GDM1 (cell line): ENCODE measurements around the gene AGBL5.

Source experiments
- DNase-seq: peaks from one replicate; lab custom pipeline; 2025; lab: John Stamatoyannopoulos, UW

Gene AGBL5

DNA sequence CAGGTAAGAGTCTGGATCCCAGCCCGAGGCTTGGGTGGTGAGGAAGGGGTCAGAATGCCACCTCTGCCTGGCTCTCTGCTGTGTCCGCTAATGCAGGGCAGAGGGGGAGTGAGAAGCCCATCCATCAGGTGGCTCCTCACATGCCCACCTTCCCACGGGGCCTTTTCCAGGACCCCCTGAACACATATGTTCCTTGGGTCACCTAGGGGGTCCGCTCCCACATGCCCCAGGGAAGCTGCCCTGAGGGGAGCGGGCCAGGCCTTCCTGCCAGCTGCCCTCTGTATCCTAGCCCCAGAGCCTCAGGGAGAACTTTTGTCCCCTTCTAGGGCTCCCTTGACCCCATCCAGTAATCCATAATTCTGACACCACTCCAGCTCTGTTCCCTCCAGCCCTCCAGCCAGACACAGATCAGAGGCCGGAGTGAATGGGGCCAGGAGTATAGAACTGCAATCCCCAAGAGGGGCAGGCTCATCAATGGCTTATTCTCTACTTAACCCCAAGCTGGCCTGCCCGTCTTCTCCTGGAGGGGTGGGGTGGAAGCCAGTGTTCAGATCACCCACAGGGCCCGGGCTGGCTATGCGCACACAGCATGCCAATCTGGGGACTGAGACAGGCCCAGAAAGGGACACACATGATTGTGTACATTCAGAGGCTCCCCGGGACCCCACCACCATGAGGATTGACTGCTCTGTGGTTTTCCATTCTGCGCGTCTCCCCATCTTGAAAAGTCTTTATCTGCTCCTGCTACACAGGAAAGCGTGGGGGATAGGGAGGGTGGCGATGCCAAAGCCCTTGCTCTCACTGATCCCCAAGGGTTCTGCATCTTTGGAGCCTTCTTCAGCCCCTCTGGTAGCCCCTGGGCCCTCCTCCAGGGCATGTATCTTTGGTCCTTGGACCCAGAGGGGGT is 28.0 kb downstream of the AGBL5 start:
- DNase-seq: no peak

DNA sequence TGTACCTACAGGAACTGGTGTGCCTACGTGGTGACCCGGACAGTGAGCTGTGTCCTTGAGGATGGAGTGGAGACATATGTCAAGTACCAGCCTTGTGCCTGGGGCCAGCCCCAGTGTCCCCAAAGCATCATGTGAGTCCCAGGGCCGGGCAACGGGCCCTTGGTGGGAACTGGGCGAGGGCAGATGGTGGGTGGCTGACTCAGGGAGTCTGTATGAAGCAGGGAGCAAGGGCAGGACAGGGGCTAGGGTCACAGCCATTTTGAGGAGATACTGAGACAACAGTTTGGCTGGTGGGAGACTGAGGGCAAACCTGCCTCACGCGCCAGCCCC is 28.6 kb downstream of the AGBL5 start:
- DNase-seq: no peak

DNA sequence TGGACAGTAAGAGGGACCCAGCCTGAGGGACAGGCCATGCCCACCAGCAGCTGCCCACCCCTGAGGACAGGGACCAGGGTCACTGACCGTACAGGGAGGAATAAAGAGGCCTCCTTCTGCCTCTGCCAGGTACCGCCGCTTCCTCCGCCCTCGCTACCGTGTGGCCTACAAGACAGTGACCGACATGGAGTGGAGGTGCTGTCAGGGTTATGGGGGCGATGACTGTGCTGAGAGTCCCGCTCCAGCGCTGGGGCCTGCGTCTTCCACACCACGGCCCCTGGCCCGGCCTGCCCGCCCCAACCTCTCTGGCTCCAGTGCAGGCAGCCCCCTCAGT is 29.1 kb downstream of the AGBL5 start:
- DNase-seq: no peak

DNA sequence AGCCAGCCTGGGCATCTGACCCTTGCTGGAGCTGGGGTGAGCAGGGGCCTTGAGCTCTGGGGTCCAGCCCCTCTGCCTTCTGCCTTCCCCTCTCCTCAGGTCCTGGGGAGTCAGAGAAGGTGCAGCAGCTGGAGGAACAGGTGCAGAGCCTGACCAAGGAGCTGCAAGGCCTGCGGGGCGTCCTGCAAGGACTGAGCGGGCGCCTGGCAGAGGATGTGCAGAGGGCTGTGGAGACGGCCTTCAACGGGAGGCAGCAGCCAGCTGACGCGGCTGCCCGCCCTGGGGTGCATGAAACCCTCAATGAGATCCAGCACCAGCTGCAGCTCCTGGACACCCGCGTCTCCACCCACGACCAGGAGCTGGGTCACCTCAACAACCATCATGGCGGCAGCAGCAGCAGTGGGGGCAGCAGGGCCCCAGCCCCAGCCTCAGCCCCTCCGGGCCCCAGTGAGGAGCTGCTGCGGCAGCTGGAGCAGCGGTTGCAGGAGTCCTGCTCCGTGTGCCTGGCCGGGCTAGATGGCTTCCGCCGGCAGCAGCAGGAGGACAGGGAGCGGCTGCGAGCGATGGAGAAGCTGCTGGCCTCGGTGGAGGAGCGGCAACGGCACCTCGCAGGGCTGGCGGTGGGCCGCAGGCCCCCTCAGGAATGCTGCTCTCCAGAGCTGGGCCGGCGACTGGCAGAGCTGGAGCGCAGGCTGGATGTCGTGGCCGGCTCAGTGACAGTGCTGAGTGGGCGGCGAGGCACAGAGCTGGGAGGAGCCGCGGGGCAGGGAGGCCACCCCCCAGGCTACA is 30.7 kb downstream of the AGBL5 start:
- DNase-seq: no peak

DNA sequence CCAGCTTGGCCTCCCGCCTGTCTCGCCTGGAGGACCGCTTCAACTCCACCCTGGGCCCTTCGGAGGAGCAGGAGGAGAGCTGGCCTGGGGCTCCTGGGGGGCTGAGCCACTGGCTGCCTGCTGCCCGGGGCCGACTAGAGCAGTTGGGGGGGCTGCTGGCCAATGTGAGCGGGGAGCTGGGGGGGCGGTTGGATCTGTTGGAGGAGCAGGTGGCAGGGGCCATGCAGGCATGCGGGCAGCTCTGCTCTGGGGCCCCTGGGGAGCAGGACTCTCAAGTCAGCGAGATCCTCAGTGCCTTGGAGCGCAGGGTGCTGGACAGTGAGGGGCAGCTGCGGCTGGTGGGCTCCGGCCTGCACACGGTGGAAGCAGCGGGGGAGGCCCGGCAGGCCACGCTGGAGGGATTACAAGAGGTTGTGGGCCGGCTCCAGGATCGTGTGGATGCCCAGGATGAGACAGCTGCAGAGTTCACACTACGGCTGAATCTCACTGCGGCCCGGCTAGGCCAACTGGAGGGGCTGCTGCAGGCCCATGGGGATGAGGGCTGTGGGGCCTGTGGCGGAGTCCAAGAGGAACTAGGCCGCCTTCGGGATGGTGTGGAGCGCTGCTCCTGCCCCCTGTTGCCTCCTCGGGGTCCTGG is 31.4 kb downstream of the AGBL5 start:
- DNase-seq: no peak

DNA sequence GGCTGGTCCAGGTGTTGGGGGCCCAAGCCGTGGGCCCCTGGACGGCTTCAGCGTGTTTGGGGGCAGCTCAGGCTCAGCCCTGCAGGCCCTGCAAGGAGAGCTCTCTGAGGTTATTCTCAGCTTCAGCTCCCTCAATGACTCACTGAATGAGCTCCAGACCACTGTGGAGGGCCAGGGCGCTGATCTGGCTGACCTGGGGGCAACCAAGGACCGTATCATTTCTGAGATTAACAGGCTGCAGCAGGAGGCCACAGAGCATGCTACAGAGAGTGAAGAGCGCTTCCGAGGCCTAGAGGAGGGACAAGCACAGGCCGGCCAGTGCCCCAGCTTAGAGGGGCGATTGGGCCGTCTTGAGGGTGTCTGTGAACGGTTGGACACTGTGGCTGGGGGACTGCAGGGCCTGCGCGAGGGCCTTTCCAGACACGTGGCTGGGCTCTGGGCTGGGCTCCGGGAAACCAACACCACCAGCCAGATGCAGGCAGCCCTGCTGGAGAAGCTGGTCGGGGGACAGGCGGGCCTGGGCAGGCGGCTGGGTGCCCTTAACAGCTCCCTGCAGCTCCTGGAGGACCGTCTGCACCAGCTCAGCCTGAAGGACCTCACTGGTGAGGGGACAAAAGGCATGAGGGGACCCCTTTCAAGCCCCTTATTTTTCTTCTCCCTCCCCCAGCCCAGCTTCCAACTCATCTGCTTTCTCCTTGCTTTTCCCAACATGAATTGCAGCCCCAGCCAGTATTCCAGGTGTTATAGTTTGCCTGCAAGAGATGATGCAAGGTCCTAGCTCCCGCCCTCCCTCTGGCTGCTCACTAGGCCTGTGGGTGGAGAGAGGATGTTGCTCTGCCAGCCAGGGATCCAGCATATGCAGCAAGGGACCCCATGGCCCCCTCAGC is 32.2 kb downstream of the AGBL5 start:
- no peak for DNase-seq

DNA sequence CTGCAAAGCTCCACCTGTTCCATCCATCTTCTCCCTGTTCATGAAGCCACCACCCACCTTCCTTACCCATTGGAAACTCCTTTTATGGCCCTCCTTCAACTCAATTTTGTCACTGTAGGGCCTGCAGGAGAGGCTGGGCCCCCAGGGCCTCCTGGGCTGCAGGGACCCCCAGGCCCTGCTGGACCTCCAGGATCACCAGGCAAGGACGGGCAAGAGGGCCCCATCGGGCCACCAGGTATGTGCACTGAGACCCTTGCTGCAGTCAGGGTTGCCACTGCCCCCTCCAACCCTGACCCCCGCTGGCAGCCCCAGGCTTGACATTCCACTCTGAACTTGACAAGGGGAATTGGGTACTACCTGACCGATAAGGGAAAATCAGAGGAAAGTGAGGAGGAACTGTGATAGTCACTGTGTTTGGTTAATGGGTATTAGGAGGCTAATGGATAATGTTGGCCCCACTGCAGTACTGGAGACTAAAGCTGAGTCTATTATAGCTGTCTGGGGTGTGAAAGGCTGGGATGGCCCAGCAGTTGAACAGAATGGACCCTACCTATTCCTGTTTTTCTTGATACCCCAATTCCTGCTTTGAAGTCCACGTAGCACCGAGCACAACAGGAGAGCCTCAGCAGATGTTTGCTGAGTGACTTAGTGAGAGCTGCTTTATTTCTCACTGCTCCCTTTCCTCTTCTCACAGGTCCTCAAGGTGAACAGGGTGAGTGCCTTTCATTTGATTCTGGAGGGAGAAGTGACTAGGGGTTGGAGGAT is 33.0 kb downstream of the AGBL5 start:
- DNase-seq: no peak

DNA sequence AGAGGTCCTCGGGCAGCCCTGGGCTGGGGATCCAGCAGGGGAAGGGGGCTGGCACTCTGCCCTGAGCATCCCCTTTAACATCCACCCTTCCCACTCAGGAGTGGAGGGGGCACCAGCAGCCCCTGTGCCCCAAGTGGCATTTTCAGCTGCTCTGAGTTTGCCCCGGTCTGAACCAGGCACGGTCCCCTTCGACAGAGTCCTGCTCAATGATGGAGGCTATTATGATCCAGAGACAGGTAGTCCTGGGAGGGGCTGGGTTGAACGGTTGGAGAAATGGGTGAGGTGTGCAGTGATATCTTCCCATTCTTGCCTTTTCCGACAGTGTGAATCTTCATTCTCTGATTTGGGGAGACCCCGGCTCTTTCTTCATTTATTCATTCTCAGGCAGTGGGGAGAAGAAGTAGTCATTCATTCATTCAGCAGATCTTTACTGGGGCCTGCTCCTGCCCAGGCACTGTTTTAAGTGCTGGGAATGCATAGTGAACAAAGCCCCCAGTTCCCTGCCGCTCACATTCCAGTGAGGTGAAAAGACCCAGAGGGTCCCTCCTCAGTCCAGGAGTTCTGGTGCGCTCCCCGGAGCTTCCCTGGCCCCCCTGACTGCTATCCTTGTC is 33.7 kb downstream of the AGBL5 start:
- no peak for DNase-seq

DNA sequence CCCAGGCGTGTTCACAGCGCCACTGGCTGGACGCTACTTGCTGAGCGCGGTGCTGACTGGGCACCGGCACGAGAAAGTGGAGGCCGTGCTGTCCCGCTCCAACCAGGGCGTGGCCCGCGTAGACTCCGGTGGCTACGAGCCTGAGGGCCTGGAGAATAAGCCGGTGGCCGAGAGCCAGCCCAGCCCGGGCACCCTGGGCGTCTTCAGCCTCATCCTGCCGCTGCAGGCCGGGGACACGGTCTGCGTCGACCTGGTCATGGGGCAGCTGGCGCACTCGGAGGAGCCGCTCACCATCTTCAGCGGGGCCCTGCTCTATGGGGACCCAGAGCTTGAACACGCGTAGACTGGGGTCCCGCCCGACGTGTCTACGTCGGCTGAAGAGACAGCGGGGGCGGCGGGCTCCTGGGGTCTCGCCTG is 34.2 kb downstream of the AGBL5 start:
- no peak for DNase-seq

DNA sequence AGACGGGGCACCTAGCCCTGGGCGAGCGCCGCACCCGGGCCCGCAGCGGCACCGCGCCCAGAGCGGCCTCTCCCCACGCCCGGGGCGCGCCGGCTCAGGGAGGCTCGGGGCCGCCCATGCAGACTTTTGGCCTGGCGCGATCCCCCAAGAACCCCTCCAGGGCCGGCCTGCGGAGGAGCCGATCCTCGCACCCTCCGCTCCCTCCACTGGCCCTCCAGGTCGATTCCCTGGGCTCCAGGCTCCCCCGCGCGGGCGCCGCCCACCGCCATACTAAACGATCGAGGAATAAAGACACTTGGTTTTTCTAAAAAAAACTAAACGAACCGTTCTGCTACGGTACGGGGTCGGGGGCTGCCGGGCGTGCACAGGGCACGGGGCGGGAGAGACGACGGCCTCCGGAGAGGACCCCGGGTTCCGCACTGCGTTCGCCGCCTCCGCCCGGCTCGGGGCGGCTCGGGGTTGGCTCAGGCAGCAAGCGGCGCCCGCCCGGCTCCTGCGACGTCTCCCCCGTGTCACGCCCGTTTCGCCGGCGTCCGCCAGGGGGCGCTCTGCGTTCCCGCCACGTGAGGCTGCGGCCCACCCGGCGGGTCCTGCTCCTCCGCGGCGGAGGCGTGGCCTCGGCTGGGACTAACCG is 34.7 kb downstream of the AGBL5 start:
- DNase-seq: peak; percentile 94

DNA sequence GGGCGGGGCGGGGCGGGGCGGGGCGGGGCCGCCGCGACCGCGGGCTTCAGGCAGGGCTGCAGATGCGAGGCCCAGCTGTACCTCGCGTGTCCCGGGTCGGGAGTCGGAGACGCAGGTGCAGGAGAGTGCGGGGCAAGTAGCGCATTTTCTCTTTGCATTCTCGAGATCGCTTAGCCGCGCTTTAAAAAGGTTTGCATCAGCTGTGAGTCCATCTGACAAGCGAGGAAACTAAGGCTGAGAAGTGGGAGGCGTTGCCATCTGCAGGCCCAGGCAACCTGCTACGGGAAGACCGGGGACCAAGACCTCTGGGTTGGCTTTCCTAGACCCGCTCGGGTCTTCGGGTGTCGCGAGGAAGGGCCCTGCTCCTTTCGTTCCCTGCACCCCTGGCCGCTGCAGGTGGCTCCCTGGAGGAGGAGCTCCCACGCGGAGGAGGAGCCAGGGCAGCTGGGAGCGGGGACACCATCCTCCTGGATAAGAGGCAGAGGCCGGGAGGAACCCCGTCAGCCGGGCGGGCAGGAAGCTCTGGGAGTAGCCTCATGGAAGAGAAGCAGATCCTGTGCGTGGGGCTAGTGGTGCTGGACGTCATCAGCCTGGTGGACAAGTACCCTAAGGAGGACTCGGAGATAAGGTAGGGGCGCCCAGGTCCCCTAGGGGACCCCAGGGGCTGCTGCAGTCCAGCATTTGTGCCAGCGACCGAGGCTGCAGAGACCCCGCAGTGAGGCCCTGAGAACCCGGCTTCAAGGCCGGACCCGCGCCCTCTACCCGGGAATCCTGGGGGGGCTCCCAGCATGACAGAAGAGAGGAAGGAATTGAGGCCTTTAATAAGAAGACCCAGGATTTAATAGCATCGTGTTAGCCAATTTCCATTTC is 35.5 kb downstream of the AGBL5 start, which contains the start of gene KHK:
Gene KHK (plus strand): TSS at position 49 of the 870 bp plus-strand sequence. CDS start 488 bp downstream, at position 537.
- no peak for DNase-seq

DNA sequence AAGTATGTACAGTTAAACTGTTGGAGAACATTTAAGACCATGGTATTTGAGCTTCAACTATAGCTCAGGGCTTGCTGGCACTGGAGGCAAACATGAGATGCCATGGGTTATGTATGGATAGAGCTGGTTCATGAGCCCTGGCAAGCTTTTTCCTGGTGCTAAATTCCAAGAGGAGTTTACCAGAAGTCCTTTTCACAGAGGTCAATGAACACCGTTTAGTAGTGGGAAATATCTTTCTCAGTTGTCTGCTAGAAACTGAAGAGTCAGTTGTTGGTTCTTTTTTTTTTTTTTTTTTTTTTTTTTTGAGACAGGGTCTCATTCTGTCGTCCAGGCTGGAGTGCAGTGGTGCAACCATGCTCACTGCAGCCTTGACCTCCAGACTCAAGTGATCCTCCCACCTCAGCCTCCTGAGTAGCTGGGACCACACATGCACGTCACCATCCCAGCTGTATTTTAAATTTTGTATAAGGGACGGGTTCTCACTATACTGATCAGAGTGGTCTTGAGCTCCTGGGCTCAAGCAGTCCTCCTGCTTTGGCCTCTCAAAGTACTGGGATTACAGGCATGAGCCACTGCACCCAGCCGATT is 36.4 kb downstream of the AGBL5 start:
- DNase-seq: no peak

DNA sequence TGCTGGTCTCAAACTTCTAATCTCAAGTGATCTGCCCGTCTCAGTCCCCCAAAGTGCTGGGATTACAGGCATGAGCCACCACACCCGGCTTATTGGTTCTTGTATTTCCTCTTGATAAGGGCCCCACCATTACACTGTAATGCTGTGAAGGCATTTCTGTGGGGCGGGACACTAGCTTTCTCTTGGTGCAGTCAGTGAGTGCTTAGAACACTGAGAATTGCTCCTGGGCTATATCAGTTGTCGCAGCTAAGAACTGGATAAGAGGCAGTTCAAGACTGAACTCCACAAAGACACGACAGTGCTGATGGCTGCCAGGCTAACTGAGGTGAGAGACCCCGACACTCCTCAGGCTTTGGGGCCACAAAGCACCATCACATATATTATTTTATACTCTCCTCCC is 37.2 kb downstream of the AGBL5 start:
- DNase-seq: no peak

DNA sequence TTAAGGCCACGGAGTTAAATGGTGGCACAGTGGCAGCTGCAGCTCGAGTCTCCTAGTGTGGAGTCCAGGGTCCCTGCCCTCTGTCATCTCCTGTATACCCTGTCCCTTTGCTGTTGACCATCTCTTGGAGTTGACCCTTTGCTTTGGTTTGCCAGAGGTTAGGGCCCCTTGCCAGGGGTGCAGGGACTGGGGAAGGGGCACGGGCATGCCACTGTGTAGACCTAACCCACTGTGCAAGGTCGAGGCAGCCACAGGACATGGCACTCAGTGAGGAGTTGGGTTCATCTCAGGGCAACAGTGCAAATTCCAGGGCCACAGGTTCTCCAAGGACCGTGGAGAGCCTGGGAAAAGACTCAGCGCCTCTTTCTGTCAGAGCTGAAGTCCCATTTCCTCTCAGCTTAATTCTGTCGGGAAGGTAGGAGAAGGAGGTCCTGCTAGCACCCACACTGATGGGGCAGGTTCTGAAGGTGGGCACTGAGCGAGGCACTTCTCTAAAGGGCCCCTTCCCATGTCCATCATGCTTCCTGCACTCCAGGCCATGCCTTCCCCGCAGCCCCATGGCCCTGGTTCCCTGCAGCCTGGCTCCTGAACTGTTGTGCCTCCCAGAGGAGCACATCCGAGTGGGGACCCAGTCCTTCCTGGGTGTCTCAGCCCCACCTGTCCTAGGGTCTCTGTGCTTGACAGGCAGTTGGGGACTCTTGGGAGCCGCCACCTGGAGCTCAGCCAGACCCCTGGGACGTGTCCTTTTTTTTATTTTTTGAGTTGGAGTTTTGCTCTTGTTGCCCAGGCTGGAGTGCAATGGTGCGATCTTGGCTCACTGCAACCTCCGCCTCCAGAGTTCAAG is 37.9 kb downstream of the AGBL5 start:
- no peak for DNase-seq

DNA sequence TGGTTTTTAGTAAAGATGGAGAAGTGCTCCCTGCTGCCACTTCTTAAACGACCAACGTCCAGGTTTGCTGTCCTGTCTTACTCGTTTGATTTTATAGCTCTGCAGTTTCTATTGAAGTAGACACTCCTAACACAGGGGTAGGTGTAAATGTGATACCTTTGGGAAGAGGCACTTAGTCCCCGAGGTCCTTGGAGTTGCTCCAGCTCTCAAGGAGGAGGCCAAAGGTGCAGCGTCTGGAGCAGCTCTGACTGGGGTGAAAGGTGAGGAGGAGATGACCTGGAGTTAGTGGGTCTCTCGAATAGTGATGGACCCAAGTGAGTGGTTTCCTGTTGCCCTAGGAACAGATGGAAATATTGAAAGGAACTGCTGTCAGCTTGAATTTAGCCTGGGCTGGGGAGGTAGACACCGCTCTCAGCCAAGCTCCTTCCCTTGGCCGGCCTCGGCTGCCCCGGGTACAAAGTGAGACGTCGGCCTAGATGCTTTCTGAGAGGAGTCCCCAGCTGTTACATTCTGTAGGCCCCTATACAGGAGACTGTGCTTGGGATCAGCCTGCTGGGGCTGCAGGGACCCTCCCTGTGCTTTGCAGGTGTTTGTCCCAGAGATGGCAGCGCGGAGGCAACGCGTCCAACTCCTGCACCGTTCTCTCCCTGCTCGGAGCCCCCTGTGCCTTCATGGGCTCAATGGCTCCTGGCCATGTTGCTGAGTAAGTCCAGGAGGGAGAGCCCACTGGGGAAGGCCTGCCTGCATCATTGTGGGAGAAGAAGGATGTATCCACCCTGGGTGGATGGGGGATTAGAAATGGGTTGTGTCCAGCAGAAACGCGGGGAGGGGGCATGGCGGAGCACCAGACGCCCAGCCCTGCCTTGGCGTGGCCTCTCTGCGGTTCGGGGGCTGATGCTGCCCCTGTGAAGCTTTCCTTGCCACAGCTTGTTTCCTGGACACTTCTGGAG is 40.6 kb downstream of the AGBL5 start:
- DNase-seq: no peak

DNA sequence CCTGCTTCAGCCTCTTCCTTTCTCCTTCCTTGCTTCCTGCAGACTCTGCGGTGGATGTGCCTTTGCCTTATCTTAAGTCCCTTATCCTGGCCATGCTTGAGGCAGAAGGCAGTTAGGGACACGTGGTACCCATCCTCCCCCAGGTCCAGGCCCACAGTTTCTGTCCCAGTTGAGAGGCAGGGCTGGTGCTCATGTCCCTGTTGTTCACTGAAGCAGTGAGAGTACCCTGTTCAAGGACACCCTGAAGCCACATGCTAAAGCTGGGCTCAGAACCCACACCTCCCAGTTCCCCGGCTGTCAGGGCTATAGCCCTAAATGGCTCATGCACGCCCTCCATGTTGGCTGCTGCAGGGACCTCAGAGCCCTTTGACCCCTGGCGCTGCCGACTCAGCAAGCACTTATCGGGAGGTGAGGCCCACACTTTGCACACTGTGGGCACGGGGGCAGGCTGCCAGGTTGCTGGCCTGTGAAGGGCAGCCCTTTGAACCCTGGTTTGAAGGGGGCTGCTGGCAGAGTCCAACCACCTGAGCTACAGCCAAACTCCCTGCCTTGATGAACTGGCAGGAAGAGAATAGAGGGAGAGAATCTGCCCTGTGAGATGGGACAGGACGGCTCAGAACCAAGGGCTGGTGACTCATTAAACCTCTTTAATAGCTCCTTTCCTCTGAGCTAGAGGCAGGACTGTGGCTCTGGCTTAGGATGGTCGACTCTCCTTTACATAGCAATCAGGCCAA is 41.4 kb downstream of the AGBL5 start:
- DNase-seq: no peak
